Left ventricle myocardium inferior (tissue), 1 donor: ENCODE measurements around the gene RPL27. TPM values are rescaled to one million over a fixed set of nuclear protein-coding genes. Genes with fewer than 3 reads are reported as not detected.
"Not testable (repeated sequence)": the region's sequence is repeated elsewhere in the genome, so short reads cannot be mapped to it uniquely, and the experiment has no call there.

Experiments
- DNase-seq: peaks from one replicate; pipeline ENCODE4 v3.0.0-alpha.2; 2020
- H3K27ac ChIP-seq: fragments of 200-600 bp; replicated peaks from 2 replicates; pipeline ENCODE4 v1.8.0; 2021
- H3K27me3 ChIP-seq: fragments of 200-600 bp; 2 replicates; pipeline ENCODE4 v1.8.0; 2021; ENCODE audit warnings: low read depth
- H3K36me3 ChIP-seq: fragments of 200-600 bp; 2 replicates; pipeline ENCODE4 v1.8.0; 2021
- H3K4me1 ChIP-seq: fragments of 200-600 bp; 2 replicates; pipeline ENCODE4 v1.8.0; 2021
- H3K4me3 ChIP-seq: fragments of 200-600 bp; 2 replicates; pipeline ENCODE4 v1.8.0; 2021; ENCODE audit warnings: mild to moderate bottlenecking, moderate library complexity
- H3K9me3 ChIP-seq: fragments of 200-600 bp; replicated peaks from 2 replicates; pipeline ENCODE4 v1.8.0; 2021
- CTCF ChIP-seq: fragments of 200-600 bp; IDR thresholded peaks from 2 replicates; pipeline ENCODE4 v1.8.0; 2021; ENCODE audit warnings: antibody characterized with exemption, mild to moderate bottlenecking, borderline replicate concordance
- intact Hi-C: fragments of 100-400 bp; cut with micrococcal nuclease; formaldehyde crosslinking; loops from one replicate; pipeline ENCODE4 v1.11.0; 2022
- total RNA-seq: library from RNA; stranded (reverse); fragmentation: NEBNext Ultra II Directional; extraction: Animal tissue kit (Norgen Biotek cat#: 25700); gene quantifications from one replicate; pipeline ENCODE4 v1.2.1, GENCODE V29; 2021
- donor health status: DM: no; HTN: yes; CAD: no; lungs with severe emphysema.

The RPL27 gene
- total RNA-seq, 1 donor from 2014 or later = 759 TPM

- no peak for TF ChIP-seq CTCF
- intact Hi-C loops = no loop called here
- no peaks in the 10 kb centered on the region for H3K27me3 ChIP-seq
- H3K4me1 ChIP-seq = peaks cover 34% of the 10 kb centered on the region
- peak overlapping the region; percentile 84 for H3K27ac ChIP-seq
- peak overlapping the region; percentile 80 for H3K4me3 ChIP-seq
- DNase-seq = no peak
- peaks cover 45% of the 10 kb centered on the region for H3K36me3 ChIP-seq
- no peaks in the 10 kb centered on the region for H3K9me3 ChIP-seq
Measured at GRCh38 chr17:42999003-42999525, 845 bp downstream of the RPL27 start.

- H3K9me3 ChIP-seq, H3K27me3 ChIP-seq, H3K4me3 ChIP-seq, intact Hi-C loops, DNase-seq, H3K27ac ChIP-seq: not testable (repeated sequence)
- peaks cover 55% of the 10 kb centered on the region for H3K36me3 ChIP-seq
- peaks cover 34% of the 10 kb centered on the region for H3K4me1 ChIP-seq
Measured at GRCh38 chr17:43000894-43001293, 2.7 kb downstream of the RPL27 start.

GRCh38 chr17:43003542-43004172 lies 5.4 kb downstream of the RPL27 start:
- no peaks in the 10 kb centered on the region for H3K9me3 ChIP-seq
- no peaks in the 10 kb centered on the region for H3K27me3 ChIP-seq
- intact Hi-C loops = no loop called here
- peaks cover 50% of the 10 kb centered on the region for H3K4me1 ChIP-seq
- TF ChIP-seq CTCF = no peak
- no peak overlapping the region for H3K4me3 ChIP-seq
- H3K36me3 ChIP-seq = peaks cover 55% of the 10 kb centered on the region
- DNase-seq = no peak
- no peak overlapping the region for H3K27ac ChIP-seq

GRCh38 chr17:43006639-43007551 lies 8.7 kb downstream of the RPL27 start, which contains the start of gene IFI35:
Gene IFI35 (plus strand): TSS chr17:43006784. CDS start chr17:43006948, 164 bp downstream.
- H3K9me3 ChIP-seq = no peaks in the 10 kb centered on the region
- H3K4me3 ChIP-seq = peak within 1 kb of the TSS; percentile 69
- peaks cover 63% of the 10 kb centered on the region for H3K4me1 ChIP-seq
- H3K27ac ChIP-seq = peak within 1 kb of the TSS; percentile 89
- DNase-seq = peak; percentile 85
- peak; percentile 61 for TF ChIP-seq CTCF
- H3K27me3 ChIP-seq = no peaks in the 10 kb centered on the region
- H3K36me3 ChIP-seq = peaks cover 32% of the 10 kb centered on the region
- intact Hi-C loops = no loop called here

- no peak overlapping the region for H3K4me3 ChIP-seq
- no peak for TF ChIP-seq CTCF
- H3K27ac ChIP-seq = peak overlapping the region; percentile 86
- H3K9me3 ChIP-seq = no peaks in the 10 kb centered on the region
- peaks cover 19% of the 10 kb centered on the region for H3K36me3 ChIP-seq
- H3K27me3 ChIP-seq = no peaks in the 10 kb centered on the region
- peaks cover 95% of the 10 kb centered on the region for H3K4me1 ChIP-seq
- no peak for DNase-seq
- intact Hi-C loops = no loop called here
Measured at GRCh38 chr17:43010667-43011308, 12.6 kb downstream of the RPL27 start.
